Heart left ventricle (tissue), 16 donors: Measurements from ENCODE around the gene PCDH17. TPM values are rescaled to one million over a fixed set of nuclear protein-coding genes. Genes with fewer than 3 reads are reported as not detected.

Source experiments
- ATAC-seq, 4 donors: fragments of 200-7000 bp; cut with Tn5 transposase; one replicate each; pipeline ENCODE4 v1.9.1; 2020 to 2022; ENCODE audit warnings: moderate library complexity in 4 of 4, mild to moderate bottlenecking in 3 of 4, moderate number of reproducible peaks in 1 of 4
- DNase-seq, 5 donors: peaks; one replicate each; pipeline ENCODE4 v3.0.0-alpha.2; 2020
- H3K27ac ChIP-seq, 12 donors: fragments of 200-600 bp; sonication (generic) in 4 of 12; one replicate each; pipeline versions ENCODE4 v1.5.0 to v1.8.0; 2016 to 2022; ENCODE audit warnings: mild to moderate bottlenecking in 2 of 12
- H3K27me3 ChIP-seq, 9 donors: fragments of 200-600 bp; sonication (generic) in 2 of 9; one replicate each; pipeline versions ENCODE4 v1.5.1 to v1.8.0; 2016 to 2022; ENCODE audit warnings: mild to moderate bottlenecking in 3 of 9
- H3K36me3 ChIP-seq, 9 donors: fragments of 200-600 bp; sonication (generic) in 2 of 9; one replicate each; pipeline versions ENCODE4 v1.5.0 to v1.8.0; 2018 to 2022; ENCODE audit warnings: mild to moderate bottlenecking in 2 of 9
- H3K4me1 ChIP-seq, 12 donors: fragments of 200-600 bp; sonication (generic) in 4 of 12; one replicate each; pipeline versions ENCODE4 v1.5.0 to v1.8.0; 2016 to 2022; ENCODE audit warnings: mild to moderate bottlenecking in 3 of 12
- H3K4me3 ChIP-seq, 12 donors: fragments of 200-600 bp; sonication (generic) in 4 of 12; one replicate each; pipeline versions ENCODE4 v1.5.0 to v1.8.0; 2017 to 2022; ENCODE audit warnings: mild to moderate bottlenecking in 9 of 12, moderate library complexity in 4 of 12
- H3K9me3 ChIP-seq, 12 donors: fragments of 200-600 bp; sonication (generic) in 4 of 12; one replicate each; pipeline versions ENCODE4 v1.5.0 to v1.8.0; 2016 to 2022; ENCODE audit warnings: mild to moderate bottlenecking in 1 of 12
- CTCF ChIP-seq, 12 donors: fragments of 200-600 bp; sonication (generic) in 4 of 12; IDR thresholded peaks; one replicate each; pipeline versions ENCODE4 v1.5.0 to v1.8.0; 2018 to 2022; ENCODE audit warnings: antibody characterized with exemption in 12 of 12, mild to moderate bottlenecking in 5 of 12
- POLR2A ChIP-seq, 2 donors: fragments of 450-650 bp; IDR thresholded peaks; one replicate each; pipeline ENCODE4 v1.6.1; 2017; ENCODE audit warnings: antibody characterized with exemption in 2 of 2, mild to moderate bottlenecking in 2 of 2, moderate library complexity in 2 of 2
- WGBS, 4 donors: extraction: QIAGEN DNeasy Blood & Tissue Kit in 2 of 4; methylation state at CpG; one replicate each; pipeline versions ENCODE4 v1.1.5 to v1.1.7; 2013 to 2018; 5-methylcytosine and 5-hydroxymethylcytosine counted together
- intact Hi-C, 10 donors: fragments of 100-400 bp; cut with DNase I; formaldehyde crosslinking; loops; one replicate each; pipeline versions ENCODE4 v1.11.1 to v1.14.2; 2022
- polyA plus RNA-seq, 2 donors: library from polyadenylated mRNA; stranded (reverse); fragments of 200-250 nt; gene quantifications; one replicate each; pipeline ENCODE4 v1.2.3, GENCODE V29; 2013
- total RNA-seq, 9 donors: library from RNA; depleted of rRNA in 2 of 9; stranded (reverse); fragments of >200 nt in 2 of 9; fragmentation: NEBNext Ultra II Directional in 3 of 9; extraction: Animal tissue kit (Norgen Biotek cat#: 25700) in 3 of 9; gene quantifications; one replicate each; pipeline versions ENCODE4 v1.1.0 to v1.2.4, GENCODE V29; 2016 to 2023
- donor health status: ischemic (EF 13 %, LVEDD 7.1; RV severe dilation, severe dysfunction).
- donor health status: healthy with polysubstance abuse.
- donor health status: DM: no; HTN: yes; CAD: no.
- donor health status: DM: no; HTN: no; CAD: no.
- donor health status: ischemic (EF 25% LVEDD 6.9; RV normal size, moderate dysfunction).
- donor health status: ischemic (EF 25% LVEDD 5.7; RV mildly dilated, moderate dysfunction).
- donor health status: healthy.
- donor health status: DM: yes; HTN: yes; CAD: no.
- donor health status: ischemic (EF 35%, LVEDD 5.7; RV mildly dilated, moderate dysfunction).
- donor health status: nonischemic (EF 11% LVEDD 7.7; RV severe dilation, severe dysfunction).
- donor health status: DM: yes; HTN: yes; CAD: no.
- donor health status: PGD.
- donor health status: ischemic (EF 29% LVEDD 5.4; RV normal size, mild dysfunction).
- donor health status: nonischemic (EF 23%, LVEDD 6.1; RV moderate dilation, normal function).

The PCDH17 gene
- total and polyA plus RNA-seq, 11 donors: 0.61 to 17.5 (median 2.7) TPM

GRCh38 chr13:57635541-57636085 lies 4.1 kb downstream of the PCDH17 start:
- WGBS, 4 donors: 17 to 33% (median 23%) methylated on average over 2 of the region's 2 CpGs
- H3K4me3 ChIP-seq: peak overlapping the region in 11 of 12 donors; percentile 23 to 79 (median 67)
- no peaks in the 10 kb centered on the region for H3K36me3 ChIP-seq
- H3K27me3 ChIP-seq: peaks cover 0 to 45% (median 29%) of the 10 kb centered on the region in 9 donors
- peaks cover 0 to 19% (median 0%) of the 10 kb centered on the region in 12 donors for H3K4me1 ChIP-seq
- TF ChIP-seq POLR2A (IDR thresholded peaks at IDR 0.05) (no peak), CTCF (IDR thresholded peaks at IDR 0.05) (no peak)
- ATAC-seq (no peak), DNase-seq (no peak)
- no peak overlapping the region for H3K27ac ChIP-seq
- intact Hi-C loops: loop anchor here in 1 of 10 donors (10.0 kb wide), 1 partner anchor 169 kb away; no protein-coding TSS in a partner anchor
- no peaks in the 10 kb centered on the region for H3K9me3 ChIP-seq

GRCh38 chr13:57636816-57637215 lies 5.3 kb downstream of the PCDH17 start:
- Histone ChIP-seq H3K4me3 (peak overlapping the region in 10 of 12 donors; percentile 1 to 76 (median 62)), H3K36me3 (no peaks in the 10 kb centered on the region), H3K27ac (no peak overlapping the region), H3K27me3 (peaks cover 0 to 33% (median 22%) of the 10 kb centered on the region in 9 donors), H3K9me3 (no peaks in the 10 kb centered on the region), H3K4me1 (peaks cover 0 to 10% (median 0%) of the 10 kb centered on the region in 12 donors)
- DNase-seq: no peak
- intact Hi-C loops: loop anchor here in 1 of 10 donors (10.0 kb wide), 1 partner anchor 168 kb away; no protein-coding TSS in a partner anchor
- TF ChIP-seq CTCF (IDR thresholded peaks at IDR 0.05) (no peak), POLR2A (IDR thresholded peaks at IDR 0.05) (no peak)
- ATAC-seq: no peak
- WGBS, 4 donors: 45 to 53% (median 49%) methylated on average over 2 of the region's 2 CpGs

- H3K4me1 ChIP-seq: peaks cover 0 to 6% (median 0%) of the 10 kb centered on the region in 12 donors
- intact Hi-C loops: loop anchor here in 1 of 10 donors (10.0 kb wide), 1 partner anchor 167 kb away; no protein-coding TSS in a partner anchor
- peaks cover 0 to 26% (median 18%) of the 10 kb centered on the region in 9 donors for H3K27me3 ChIP-seq
- DNase-seq: no peak
- H3K36me3 ChIP-seq: no peaks in the 10 kb centered on the region
- no peaks in the 10 kb centered on the region for H3K9me3 ChIP-seq
- H3K27ac ChIP-seq: no peak overlapping the region
- H3K4me3 ChIP-seq: peak overlapping the region in 8 of 12 donors; percentile 1 to 76 (median 65)
- ATAC-seq: no peak
- 64 to 74% (median 70%) methylated on average over 1 of the region's 1 CpG for WGBS, 4 donors
- TF ChIP-seq CTCF (IDR thresholded peaks at IDR 0.05): no peak
- TF ChIP-seq POLR2A (IDR thresholded peaks at IDR 0.05): no peak
Observed at GRCh38 chr13:57637515-57637914, 6.0 kb downstream of the PCDH17 start.

- WGBS, 4 donors: 60 to 70% (median 63%) methylated on average over 4 of the region's 4 CpGs
- no peak for DNase-seq
- H3K27me3 ChIP-seq: peaks cover 0 to 18% (median 10%) of the 10 kb centered on the region in 9 donors
- H3K4me1 ChIP-seq: peaks cover 0 to 6% (median 0%) of the 10 kb centered on the region in 12 donors
- TF ChIP-seq POLR2A (IDR thresholded peaks at IDR 0.05) (no peak), CTCF (IDR thresholded peaks at IDR 0.05) (no peak)
- intact Hi-C loops: loop anchor here in 1 of 10 donors (10.0 kb wide), 1 partner anchor 166 kb away; no protein-coding TSS in a partner anchor
- no peaks in the 10 kb centered on the region for H3K9me3 ChIP-seq
- ATAC-seq: no peak
- H3K4me3 ChIP-seq: peak overlapping the region in 5 of 12 donors; percentile 6 to 76 (median 31)
- H3K27ac ChIP-seq: no peak overlapping the region
- H3K36me3 ChIP-seq: no peaks in the 10 kb centered on the region
Observed at GRCh38 chr13:57638186-57638890, 6.8 kb downstream of the PCDH17 start.
